HG02870 (cell line): Measurements from ENCODE around the gene HDGFL3.

Experiments
- ATAC-seq: cut with Tn5 transposase; IDR thresholded peaks from one replicate; pipeline ENCODE4 v1.9.1; 2021; ENCODE audit warnings: mild to moderate bottlenecking, moderate library complexity; ENCODE audit not compliant: unreplicated experiment

The HDGFL3 gene

DNA sequence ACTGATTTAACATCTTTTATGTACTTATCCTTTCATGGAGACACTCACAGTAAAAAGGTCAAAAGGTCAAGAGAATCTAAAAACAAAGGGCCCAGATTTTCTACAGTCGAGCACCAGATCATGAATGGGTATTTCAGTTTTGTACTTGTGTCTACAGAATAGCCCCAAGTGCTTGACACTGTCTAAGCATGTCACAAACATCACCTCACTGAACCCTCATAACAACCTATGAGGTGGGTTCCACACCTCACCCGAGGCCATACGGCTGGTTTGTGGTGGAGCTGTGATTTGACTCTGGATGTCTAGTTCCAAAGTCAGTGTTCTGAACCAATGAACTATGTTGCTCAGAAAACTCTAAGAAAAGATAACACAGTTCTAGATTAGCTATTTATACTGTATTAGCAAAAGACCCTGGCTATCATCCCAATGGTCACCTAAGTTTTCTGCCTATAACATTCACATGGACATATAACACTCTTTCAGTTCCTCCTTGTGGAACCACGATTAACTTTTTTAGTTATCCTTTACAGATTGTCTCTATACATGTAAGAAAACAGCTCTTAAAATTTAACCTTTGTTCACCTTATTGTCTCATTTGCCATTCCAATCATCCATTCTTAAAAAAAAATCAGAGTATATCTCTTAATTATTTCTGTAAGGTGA is 74.6 kb downstream of the HDGFL3 start:
- ATAC-seq: no peak

DNA sequence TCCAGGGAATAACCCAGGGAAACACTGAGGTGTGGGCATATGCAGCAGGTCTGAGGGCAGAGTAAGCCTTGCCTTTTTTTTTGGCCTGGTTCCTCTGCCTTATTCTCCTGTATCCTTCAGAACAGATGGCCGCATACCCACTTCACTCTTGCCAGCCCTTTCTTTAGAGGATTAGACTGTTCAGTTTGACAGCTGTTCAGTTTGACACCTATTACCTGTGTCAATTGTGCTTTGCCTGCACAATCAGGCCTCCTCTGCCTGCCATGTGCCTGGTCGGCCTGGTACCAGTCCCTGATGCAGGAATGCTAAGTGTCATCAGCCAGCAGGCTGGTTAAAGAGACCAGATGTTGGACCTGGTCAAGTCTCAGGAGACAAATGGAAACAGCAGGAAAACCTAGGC is 77.8 kb downstream of the HDGFL3 start:
- ATAC-seq: no peak

DNA sequence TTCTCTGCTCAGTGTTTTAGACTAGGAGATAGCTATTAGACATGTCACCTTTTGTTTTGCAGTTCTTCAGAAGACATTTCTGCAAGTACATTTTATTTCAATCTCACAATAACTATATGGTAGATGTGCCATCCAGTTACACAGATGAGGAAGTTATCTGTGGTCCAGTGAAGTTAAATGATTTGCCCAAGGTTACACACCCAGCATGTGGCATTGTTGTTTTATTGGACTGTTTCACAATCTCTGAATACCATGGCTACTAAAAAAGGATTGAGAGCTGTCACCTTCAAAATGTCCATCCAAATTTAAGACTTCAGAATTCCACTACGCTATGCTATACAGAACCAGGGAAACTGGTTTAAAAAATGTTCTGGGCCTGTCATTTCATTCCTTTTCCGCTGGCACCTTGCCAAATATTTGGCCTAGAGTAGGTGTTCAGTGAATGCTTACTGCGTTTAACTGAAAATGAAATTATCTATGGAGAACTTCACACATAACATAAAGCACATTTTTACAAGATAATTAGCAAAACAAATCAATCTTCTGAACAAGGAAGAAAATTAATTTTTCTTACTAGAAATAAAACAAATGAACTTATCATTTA is 80.0 kb downstream of the HDGFL3 start:
- ATAC-seq: no peak

DNA sequence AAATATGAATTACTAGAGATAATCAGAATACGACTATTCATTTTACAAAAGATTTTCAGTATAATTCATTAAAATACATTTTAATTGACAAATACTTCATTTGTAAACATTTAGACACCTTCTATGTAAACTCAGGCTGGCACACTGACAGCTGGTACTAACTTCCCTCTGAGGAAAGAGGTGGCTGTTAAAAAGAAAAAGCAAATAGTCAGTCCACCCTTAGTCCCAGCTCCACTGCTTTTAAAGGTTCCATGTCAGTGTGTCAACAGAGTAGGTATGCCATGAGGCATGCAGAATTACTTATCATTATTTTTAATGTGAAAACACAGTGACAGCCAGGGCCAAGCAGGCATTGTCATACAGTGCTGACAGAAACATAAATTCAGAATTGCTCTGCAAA is 84.1 kb downstream of the HDGFL3 start:
- no peak for ATAC-seq

DNA sequence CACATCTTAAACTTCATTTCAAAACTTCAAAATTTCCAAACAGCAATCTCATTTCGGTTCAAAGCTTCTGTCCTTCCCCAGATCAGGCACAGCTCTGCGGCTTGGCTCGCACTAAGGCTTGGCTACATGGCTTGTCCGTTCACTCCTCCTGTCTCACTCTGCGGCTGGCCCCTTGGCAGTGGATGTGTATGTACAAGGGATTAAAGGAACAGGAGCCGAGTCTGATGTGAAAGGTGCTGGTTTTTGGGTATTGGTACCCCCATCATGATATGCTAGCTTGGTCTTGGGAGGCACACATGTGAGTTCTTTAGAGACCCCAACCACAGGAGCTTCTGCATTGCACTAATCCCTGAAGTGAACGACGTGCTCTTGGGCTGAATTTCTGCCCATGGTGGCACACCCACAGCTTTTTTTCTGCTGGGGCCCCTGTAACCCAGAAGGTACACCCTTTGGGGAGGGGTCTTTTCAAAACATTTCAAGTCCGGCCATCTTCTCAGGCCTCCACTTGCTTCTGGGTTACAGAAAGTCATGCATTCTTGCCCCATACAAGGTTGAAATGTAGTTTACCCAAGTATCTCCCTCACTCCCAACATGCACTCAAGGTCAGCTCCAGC is 87.5 kb downstream of the HDGFL3 start:
- no peak for ATAC-seq

DNA sequence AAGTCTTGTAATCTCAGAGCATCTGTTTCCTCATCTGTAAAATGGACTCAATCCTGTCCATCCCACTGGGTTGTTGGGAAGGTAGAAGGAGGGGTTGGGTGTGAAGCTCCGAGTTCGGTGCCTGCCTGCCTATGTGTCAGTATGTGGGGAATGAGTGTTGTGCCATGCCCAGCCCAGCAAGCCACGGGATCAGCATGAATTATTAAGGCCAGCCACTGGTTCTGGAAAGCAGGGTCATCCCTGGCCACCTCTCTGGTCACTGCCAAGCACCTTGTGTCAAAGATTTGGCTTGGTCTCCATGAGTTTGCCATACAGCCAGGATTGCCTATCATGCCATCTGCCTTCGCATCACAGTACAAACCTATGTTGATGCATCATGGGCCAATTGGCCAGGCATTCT is 88.7 kb downstream of the HDGFL3 start:
- ATAC-seq: no peak

DNA sequence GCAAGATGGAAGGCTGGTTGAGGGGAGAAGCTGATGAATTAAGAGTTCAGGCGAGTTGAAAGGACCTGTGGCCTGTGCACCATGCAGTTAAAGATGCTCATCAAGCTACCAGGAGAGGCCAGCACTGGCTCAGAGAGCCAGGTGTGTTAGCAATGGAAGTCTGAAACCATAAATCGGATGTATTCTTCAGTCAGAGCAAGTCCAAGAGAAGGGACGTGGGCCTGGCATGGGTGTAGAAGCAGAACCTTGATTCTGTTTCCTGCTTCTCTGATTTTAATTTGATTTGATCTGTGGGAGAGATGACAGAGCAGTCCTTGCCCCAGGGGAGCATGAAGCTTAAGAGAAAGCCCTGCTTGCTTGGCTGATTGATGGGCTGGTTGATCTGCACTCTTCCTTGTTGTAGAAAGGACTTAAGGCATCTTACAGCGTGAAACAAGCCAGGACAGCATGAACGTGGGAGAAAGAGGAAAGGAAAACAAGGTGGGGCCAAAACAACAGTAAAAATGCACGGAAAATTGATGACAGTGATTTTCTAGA is 89.3 kb downstream of the HDGFL3 start:
- ATAC-seq: no peak

DNA sequence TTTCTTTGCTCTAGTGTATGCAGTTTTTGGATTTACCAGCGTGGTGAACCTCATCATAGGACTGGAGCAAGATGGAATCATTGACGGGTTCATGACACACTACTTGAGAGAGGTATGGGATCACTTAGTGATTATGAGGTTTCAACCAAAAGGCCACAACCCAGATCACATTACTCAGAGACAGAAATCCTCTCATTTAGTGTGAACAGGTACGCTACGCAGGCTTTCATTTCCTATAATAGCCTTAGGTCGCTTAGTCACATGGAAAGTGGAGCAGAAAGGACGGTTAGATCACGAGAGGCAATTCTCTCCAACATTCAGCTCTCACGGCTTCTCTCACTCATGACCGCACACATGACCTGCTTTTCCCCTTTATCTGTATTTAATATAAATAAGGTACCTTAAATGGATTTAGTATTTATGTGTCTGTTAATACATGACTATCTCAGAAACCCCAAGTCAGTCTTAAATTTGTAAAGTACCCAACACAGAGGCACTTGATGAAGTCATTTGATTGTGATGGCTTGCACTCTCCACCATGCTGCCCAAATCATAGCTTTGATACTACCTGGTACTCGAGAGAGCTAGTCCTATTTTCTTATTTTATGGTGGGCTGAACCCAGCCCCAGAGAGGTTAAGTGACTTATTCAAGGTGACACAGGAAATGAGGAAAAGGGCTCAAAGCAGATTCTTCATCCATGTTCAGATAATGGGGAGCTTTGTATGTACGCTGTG is 91.6 kb downstream of the HDGFL3 start:
- peak; percentile 74 for ATAC-seq

DNA sequence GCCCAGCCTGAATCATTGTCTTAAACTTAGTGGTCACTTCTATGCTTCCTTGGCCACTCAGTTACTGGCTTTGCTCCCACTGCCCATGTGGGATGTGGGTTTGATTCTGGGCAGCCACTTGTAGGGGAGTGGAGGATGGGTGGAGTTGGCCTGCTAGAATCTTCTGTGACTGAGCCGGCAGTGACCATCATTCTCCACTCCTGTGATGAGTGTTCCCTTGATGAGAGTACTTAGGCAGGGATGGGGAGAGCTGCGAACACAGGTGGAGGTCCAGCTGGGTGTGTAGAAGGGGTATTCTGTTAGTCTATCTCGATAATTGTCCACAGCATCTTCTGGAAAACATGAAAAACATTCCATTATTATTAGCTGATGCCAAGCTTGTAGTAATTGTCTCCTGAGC is 92.2 kb downstream of the HDGFL3 start:
- ATAC-seq: no peak

DNA sequence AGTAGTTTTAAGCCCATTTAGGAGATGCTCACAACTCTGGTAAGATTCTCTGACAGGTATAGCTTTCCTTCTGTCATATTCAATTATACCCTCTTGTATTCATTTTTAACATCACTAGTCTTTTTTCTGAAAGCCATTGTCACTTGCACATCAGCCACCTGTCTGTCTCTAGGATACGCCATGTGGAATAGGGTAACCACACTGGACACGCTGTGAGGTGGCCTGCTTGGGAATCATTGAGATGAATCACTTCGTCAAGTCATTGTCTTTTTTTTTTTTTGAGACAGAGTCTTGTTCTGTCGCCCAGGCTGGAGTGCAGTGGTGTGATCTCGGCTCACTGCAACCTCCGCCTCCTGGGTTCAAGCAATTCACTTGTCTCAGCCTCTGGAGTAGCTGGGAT is 92.8 kb downstream of the HDGFL3 start:
- no peak for ATAC-seq

DNA sequence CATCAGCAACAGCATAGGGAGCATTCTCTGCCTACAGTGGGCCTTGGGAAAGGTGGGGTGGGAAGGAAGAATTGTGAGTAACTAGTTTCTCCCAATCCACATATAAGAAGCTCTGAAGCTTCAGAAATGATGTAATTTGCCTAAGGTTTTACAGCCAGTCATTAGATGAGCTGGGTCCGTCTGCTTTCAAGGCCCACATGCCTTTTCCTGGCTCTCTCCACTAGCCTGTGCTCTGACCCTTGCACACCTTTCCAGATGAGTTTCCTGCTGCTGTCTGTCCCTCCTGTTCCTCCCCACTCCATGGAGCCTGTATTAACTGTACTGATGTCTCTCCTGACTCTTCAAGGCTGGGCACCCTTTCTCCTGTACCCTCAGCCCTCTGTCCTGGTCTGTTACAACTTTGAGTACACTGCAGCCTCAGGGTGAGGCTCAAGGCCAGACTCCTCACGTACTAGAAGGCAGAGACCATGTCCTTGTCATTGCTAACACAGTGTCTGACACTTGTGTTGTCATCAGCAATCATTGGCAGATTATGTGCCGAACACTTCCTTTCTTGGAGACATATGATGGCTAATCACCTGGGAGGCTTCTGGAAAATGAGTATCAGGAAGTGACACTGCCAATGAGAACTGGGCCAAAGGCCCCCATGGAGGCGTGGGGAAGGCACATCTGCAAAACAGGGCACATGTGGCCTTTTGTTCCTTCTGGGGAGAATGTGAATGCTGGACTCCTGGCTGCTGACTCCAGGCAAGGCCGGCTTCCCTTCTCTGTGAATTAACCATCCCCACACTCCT is 93.5 kb downstream of the HDGFL3 start:
- no peak for ATAC-seq

DNA sequence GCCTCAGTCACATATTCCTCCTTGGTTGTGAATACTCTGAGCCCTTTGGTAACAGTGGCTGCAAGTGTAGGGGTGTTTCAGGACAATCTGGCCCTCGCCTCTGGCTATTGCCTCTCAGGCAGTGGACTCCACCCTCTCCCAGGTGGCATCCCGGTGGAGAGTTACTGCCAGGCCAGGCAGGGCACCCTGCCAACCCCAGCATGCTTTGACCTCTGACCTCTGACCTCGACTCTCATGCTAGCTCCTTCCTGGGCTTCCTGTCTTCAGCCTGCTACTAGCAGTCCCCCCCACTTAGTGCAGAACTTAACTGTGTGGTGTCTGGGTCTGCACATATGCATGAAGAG is 94.7 kb downstream of the HDGFL3 start:
- no peak for ATAC-seq

DNA sequence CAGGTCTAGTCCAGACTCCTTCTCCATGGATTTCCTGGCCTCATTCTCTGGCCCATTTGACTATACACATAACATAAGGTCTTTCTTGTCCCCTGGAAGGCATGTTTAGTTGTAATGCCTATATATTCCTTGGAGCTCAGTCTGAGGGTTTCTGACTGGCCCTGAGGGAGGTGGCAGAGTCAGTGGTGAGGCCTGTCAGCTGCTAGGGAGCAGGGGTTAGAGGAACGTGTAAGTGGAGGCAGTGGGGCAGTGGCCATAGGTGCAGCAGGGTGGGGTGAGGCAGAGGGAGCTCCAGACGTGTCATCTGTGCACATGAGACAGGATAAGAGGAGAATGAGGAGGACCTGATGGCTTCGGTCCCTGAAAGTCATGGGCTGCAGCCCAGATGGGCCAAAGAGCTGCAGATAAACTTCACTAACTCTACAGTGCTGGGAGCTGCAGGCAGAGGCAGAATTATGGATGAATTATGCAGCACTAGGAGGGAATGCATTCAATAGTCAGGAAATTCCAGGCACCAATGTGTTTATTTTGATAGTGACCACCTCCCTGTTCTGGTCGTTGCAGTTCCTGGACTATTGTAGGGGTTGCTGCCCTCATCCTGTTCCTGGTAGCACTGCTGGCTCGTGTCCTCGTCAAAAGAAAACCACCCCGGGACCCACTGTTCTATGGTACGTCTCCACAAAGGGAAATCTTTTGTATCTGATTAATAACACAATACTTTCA is 95.2 kb downstream of the HDGFL3 start:
- ATAC-seq: no peak

DNA sequence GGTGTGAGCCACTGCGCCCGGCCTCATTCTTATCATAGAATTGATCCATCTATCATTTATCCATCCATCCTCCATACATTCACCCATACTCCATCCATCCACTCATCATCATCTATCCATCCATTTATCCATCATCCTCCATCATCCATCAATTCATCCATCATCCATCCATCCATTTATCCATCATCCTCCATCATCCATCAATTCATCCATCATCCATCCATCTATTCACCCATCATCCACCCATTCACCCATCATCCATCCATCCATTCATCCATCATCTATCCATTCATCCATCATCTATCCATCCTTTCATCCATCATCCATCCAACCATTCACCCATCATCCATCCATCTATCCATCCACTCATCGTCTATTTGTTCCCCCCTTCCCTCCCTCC is 96.5 kb downstream of the HDGFL3 start:
- ATAC-seq: no peak

DNA sequence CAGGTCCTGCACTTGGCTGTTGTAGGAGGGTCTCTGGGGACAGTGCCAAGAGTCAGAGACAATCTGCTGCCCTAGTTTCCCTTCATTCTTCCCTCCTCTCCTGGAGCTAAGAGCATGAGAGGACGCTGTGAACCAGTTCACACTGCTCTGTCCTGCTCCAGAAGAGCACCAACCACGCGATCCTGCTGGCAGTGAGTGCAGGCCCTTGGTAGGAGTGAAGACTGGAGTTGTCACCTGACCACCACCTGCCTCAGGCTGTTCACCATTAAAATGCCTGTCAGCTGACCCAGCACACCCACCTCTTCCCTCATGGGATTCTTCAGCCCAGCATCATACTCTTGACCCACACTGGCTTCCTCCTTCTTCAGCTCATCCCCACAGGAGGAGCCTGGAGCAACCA is 97.2 kb downstream of the HDGFL3 start:
- no peak for ATAC-seq

DNA sequence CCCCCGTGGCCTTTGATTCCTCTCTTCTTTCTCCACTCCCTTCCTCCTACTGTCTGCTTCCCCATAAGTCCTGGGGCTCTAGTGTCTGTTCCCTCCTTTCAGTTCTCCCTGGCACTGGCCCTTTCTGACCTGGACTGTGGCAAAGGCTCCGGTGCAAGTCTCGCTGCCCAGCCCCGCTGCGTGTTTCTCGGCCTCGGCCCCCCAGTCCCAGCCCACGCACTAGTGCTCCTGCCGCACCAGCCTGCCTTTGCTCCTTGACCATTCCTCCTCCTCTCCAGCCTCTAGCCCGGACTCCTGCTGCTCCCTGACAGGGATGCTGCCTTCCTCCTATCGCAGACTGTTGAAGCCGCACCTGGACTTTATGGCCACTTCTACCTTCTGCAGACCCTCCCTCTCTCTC is 98.1 kb downstream of the HDGFL3 start:
- no peak for ATAC-seq

DNA sequence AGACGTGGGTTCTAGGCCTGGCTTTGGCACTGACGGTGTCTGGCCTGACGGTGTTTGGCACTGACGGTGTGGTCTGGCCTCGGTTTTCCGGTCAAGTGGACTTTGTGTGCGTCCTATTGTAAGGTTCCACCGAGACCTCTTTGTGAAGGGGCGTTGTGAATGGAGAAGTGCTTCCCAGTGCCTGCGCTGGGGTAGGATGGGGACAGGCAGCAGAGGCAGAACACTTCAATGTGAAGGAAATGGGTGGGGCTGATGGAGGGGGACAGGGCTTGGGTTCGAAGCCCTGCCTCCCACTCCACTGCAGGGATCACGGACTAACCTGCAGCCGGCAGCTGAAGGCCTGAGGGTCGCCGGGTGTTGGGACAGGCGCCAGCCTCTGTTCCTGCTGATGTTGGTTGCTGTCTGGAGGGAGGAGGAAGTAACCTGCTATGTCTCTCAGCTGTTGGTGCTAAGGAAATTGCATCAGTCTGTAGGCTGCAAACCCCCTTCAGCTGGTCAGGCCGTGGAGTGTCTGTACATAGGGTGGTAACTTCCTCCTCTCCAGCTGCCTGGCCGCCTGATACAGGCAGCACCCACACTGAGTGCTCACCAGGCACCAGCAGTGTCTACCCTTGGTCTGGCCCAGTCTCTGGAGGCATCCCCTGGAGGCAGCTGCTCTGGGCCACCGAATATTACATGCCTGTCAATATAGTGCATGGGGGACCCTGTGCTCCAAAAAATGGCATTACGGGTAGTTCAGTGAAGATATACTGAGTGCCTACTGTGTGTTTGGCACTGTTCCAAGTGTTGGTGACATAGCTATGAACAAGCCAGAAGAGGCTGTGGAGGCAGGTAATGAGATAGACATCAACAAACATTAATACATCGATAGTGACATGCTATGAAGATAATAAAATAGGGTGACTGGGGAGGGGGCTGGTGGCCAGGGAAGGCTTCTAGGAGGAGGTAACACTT is 99.1 kb downstream of the HDGFL3 start:
- peak; percentile 42 for ATAC-seq

DNA sequence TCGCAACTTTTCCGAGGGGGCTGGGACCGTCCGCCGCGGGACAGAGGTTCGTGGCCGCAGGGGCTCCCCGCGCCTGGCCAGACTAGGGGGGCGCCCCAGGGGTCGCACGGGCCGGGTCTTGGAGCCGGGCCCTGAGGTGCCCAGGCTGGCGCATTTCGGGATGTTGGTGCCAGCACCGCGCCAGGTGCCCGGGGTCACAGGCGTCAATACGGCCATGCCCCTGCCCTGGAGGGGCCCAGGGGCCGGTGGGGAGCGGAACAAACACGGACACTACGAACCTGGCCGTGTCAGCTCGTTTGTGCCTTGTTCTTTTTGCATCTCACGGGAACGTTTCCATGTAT is 99.8 kb downstream of the HDGFL3 start:
- no peak for ATAC-seq
